Sigmoid colon (tissue), 7 donors: ENCODE data around the gene CSNK1A1. TPM values are rescaled to one million over a fixed set of nuclear protein-coding genes. Genes with fewer than 3 reads are reported as not detected.
"Not testable (repeated sequence)": the region's sequence is repeated elsewhere in the genome, so short reads cannot be mapped to it uniquely, and the experiment has no call there.

Source experiments
- DNase-seq: peaks from one replicate; pipeline ENCODE4 v3.0.0-alpha.2; 2019
- H3K27ac ChIP-seq, 4 donors: fragments of 200-600 bp; sonication (generic); one replicate each; pipeline ENCODE4 v1.5.1; 2016 to 2019; ENCODE audit warnings: mild to moderate bottlenecking in 1 of 4
- H3K27me3 ChIP-seq, 3 donors: fragments of 200-600 bp; sonication (generic); one replicate each; pipeline ENCODE4 v1.5.1; 2019; ENCODE audit warnings: mild to moderate bottlenecking in 1 of 3
- H3K36me3 ChIP-seq, 4 donors: fragments of 200-600 bp; sonication (generic); one replicate each; pipeline ENCODE4 v1.5.1; 2016 to 2019
- H3K4me1 ChIP-seq, 4 donors: fragments of 200-600 bp; sonication (generic); one replicate each; pipeline ENCODE4 v1.5.1; 2017 to 2019
- H3K4me3 ChIP-seq, 4 donors: fragments of 200-600 bp; sonication (generic); one replicate each; pipeline ENCODE4 v1.5.1; 2017 to 2019; ENCODE audit warnings: mild to moderate bottlenecking in 2 of 4, moderate library complexity in 1 of 4
- H3K9me3 ChIP-seq, 4 donors: fragments of 200-600 bp in 3 of 4; sonication (generic) in 3 of 4; one replicate each; pipeline versions ENCODE4 v1.5.1 to v1.6.1; 2013 to 2019
- CTCF ChIP-seq, 4 experiments: fragments of 450-650 bp in 3 of 4; fragments of 200-600 bp in 1 of 4; IDR thresholded peaks; one replicate each; pipeline ENCODE4 v1.5.1; 2016 to 2019; ENCODE audit warnings: antibody characterized with exemption in 4 of 4, mild to moderate bottlenecking in 3 of 4, moderate library complexity in 2 of 4
- EP300 ChIP-seq, 4 donors: sonication (generic); formaldehyde crosslinking; IDR thresholded peaks; one replicate each; pipeline ENCODE4 v1.6.1; 2017; ENCODE audit warnings: antibody characterized with exemption in 4 of 4
- POLR2A ChIP-seq, 2 donors: fragments of 450-650 bp; IDR thresholded peaks; one replicate each; pipeline ENCODE4 v1.6.1; 2016; ENCODE audit warnings: antibody characterized with exemption in 2 of 2, mild to moderate bottlenecking in 2 of 2, moderate library complexity in 2 of 2
- POLR2AphosphoS5 ChIP-seq, 4 donors: sonication (generic); formaldehyde crosslinking; IDR thresholded peaks; one replicate each; pipeline ENCODE4 v1.6.1; 2017; ENCODE audit warnings: antibody characterized with exemption in 4 of 4
- WGBS, 2 donors: extraction: QIAGEN DNeasy Blood & Tissue Kit; methylation state at CpG; one replicate each; pipeline ENCODE4 v1.1.7; 2013; 5-methylcytosine and 5-hydroxymethylcytosine counted together
- intact Hi-C: fragments of 100-400 bp; cut with DNase I; formaldehyde crosslinking; loops from one replicate; pipeline ENCODE4 v1.15.1; 2023
- polyA plus RNA-seq, 3 donors: library from polyadenylated mRNA; stranded (reverse); fragments of 200-250 nt; gene quantifications; one replicate each; pipeline ENCODE4 v1.2.3, GENCODE V29; 2013
- total RNA-seq, 4 donors: library from RNA; depleted of rRNA; stranded (reverse); fragments of >200 nt; gene quantifications; one replicate each; pipeline ENCODE4 v1.1.0, GENCODE V29; 2016
- donor health status: healthy with polysubstance abuse.
- donor health status: Bipolar disorder and iron deficiency.
- donor health status: healthy.

Gene CSNK1A1
- total RNA-seq = 100 to 1,000 TPM; 214 to 298 (median 231) TPM
- polyA plus RNA-seq = 100 to 1,000 TPM in 2 of 3 donors, 10 to 100 TPM in 1; 85.3 to 112 (median 107) TPM

- 0% methylated on average over 67 of the region's 67 CpGs for WGBS, 2 donors
- H3K36me3 ChIP-seq = peaks cover 0 to 19% (median 0%) of the 10 kb centered on the region in 4 donors
- peak within 1 kb of the TSS; percentile 99 to 100 (median 100) for H3K27ac ChIP-seq
- intact Hi-C loops = loop anchor here (2.0 kb wide), 1 partner anchor 109 kb away; no protein-coding TSS in a partner anchor
- TF ChIP-seq CTCF (IDR thresholded peaks at IDR 0.05) (peak; percentile 73 to 97 (median 86)), POLR2AphosphoS5 (IDR thresholded peaks at IDR 0.05) (peak; percentile 97 to 99 (median 98)), POLR2A (IDR thresholded peaks at IDR 0.05) (peak; percentile 89 to 91), EP300 (IDR thresholded peaks at IDR 0.05) (peak in 2 of 4 donors; percentile 5 to 67)
- H3K4me1 ChIP-seq = peaks cover 0 to 34% (median 30%) of the 10 kb centered on the region in 4 donors
- peak within 1 kb of the TSS; percentile 93 to 100 (median 98) for H3K4me3 ChIP-seq
- DNase-seq = peak; percentile 99
- H3K27me3 ChIP-seq = no peaks in the 10 kb centered on the region
- no peaks in the 10 kb centered on the region for H3K9me3 ChIP-seq
Observed at GRCh38 chr5:149551227-149552037, at the start of gene CSNK1A1. Gene CSNK1A1, minus strand, starts transcription at chr5:149551439. Its CDS starts 475 bp downstream, at chr5:149550964.

- WGBS, 2 donors = 84 to 89% methylated on average over 3 of the region's 3 CpGs
- Histone ChIP-seq H3K27me3 (no peaks in the 10 kb centered on the region), H3K9me3 (no peaks in the 10 kb centered on the region), H3K36me3 (peaks cover 0 to 75% (median 35%) of the 10 kb centered on the region in 4 donors), H3K27ac (no peak overlapping the region), H3K4me3 (no peak overlapping the region), H3K4me1 (peaks cover 0 to 23% (median 2%) of the 10 kb centered on the region in 4 donors)
- intact Hi-C loops = no loop called here
- DNase-seq = no peak
- no peak for TF ChIP-seq CTCF (IDR thresholded peaks at IDR 0.05)
- TF ChIP-seq EP300 (IDR thresholded peaks at IDR 0.05) = no peak
- no peak for TF ChIP-seq POLR2AphosphoS5 (IDR thresholded peaks at IDR 0.05)
- TF ChIP-seq POLR2A (IDR thresholded peaks at IDR 0.05) = no peak
Observed at GRCh38 chr5:149600932-149601331, 49.7 kb upstream of the CSNK1A1 start.

DNA sequence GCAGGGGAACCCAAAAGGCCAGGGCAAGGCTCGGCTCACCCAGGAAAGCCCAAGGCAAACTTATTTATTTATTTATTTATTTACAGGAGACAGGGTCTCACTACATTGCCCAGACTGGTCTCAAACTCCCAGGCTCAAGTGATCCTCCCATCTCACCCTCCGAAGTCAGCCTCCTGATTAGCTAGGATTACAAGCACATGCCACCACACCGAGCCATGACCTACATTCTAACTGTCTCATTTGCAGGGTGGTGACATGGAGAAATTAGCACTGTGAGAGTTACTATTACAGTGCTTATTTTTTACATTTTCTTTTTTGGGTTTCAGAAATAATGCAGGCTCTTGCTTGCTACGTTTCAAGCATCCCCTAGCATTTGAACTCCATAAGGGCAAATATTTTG, 48.1 kb upstream of the CSNK1A1 start:
- Histone ChIP-seq H3K9me3 (no peaks in the 10 kb centered on the region), H3K27me3 (no peaks in the 10 kb centered on the region), H3K36me3 (peaks cover 0 to 59% (median 31%) of the 10 kb centered on the region in 4 donors), H3K4me1 (peaks cover 0 to 31% (median 12%) of the 10 kb centered on the region in 4 donors), H3K4me3 (no peak overlapping the region), H3K27ac (no peak overlapping the region)
- DNase-seq = no peak
- 94 to 96% methylated on average over 4 of the region's 4 CpGs for WGBS, 2 donors
- intact Hi-C loops = no loop called here
- TF ChIP-seq POLR2AphosphoS5 (IDR thresholded peaks at IDR 0.05) (no peak), CTCF (IDR thresholded peaks at IDR 0.05) (no peak), EP300 (IDR thresholded peaks at IDR 0.05) (no peak), POLR2A (IDR thresholded peaks at IDR 0.05) (no peak)

- Histone ChIP-seq H3K27me3 (no peaks in the 10 kb centered on the region), H3K4me3 (no peak overlapping the region), H3K4me1 (peaks cover 0 to 36% (median 16%) of the 10 kb centered on the region in 4 donors), H3K36me3 (peaks cover 0 to 55% (median 31%) of the 10 kb centered on the region in 4 donors), H3K27ac (no peak overlapping the region), H3K9me3 (no peaks in the 10 kb centered on the region)
- intact Hi-C loops = no loop called here
- 96 to 97% methylated on average over 3 of the region's 3 CpGs for WGBS, 2 donors
- DNase-seq = no peak
- TF ChIP-seq CTCF (IDR thresholded peaks at IDR 0.05) = no peak
- TF ChIP-seq POLR2AphosphoS5 (IDR thresholded peaks at IDR 0.05) = no peak
- TF ChIP-seq POLR2A (IDR thresholded peaks at IDR 0.05) = no peak
- TF ChIP-seq EP300 (IDR thresholded peaks at IDR 0.05) = no peak
Observed at GRCh38 chr5:149598966-149599365, 47.7 kb upstream of the CSNK1A1 start.

- H3K27me3 ChIP-seq, intact Hi-C loops, H3K4me3 ChIP-seq, H3K27ac ChIP-seq, H3K9me3 ChIP-seq, DNase-seq: not testable (repeated sequence)
- H3K4me1 ChIP-seq = peaks cover 0 to 41% (median 22%) of the 10 kb centered on the region in 4 donors
- 92 to 94% methylated on average over 2 of the region's 2 CpGs for WGBS, 2 donors
- H3K36me3 ChIP-seq = peaks cover 0 to 48% (median 26%) of the 10 kb centered on the region in 4 donors
Observed at GRCh38 chr5:149598234-149598633, 47.0 kb upstream of the CSNK1A1 start.
